Uterus (tissue), 2 donors: ENCODE measurements around the gene HTT.

Experiments used
- CTCF ChIP-seq, 4 experiments: fragments of 200-600 bp in 2 of 4; fragments of 450-650 bp in 2 of 4; sonication (generic) in 2 of 4; IDR thresholded peaks; one replicate each; pipeline ENCODE4 v1.5.1; 2016 to 2019; ENCODE audit warnings: antibody characterized with exemption in 4 of 4, mild to moderate bottlenecking in 2 of 4, moderate library complexity in 1 of 4
- POLR2A ChIP-seq, 2 donors: fragments of 450-650 bp; IDR thresholded peaks; one replicate each; pipeline ENCODE4 v1.6.1; 2016; ENCODE audit warnings: antibody characterized with exemption in 2 of 2, mild to moderate bottlenecking in 1 of 2, moderate library complexity in 1 of 2

DNA sequence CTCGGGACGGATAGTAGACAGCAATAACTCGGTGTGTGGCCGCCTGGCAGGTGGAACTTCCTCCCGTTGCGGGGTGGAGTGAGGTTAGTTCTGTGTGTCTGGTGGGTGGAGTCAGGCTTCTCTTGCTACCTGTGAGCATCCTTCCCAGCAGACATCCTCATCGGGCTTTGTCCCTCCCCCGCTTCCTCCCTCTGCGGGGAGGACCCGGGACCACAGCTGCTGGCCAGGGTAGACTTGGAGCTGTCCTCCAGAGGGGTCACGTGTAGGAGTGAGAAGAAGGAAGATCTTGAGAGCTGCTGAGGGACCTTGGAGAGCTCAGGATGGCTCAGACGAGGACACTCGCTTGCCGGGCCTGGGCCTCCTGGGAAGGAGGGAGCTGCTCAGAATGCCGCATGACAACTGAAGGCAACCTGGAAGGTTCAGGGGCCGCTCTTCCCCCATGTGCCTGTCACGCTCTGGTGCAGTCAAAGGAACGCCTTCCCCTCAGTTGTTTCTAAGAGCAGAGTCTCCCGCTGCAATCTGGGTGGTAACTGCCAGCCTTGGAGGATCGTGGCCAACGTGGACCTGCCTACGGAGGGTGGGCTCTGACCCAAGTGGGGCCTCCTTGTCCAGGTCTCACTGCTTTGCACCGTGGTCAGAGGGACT is 168.8 kb downstream of the HTT start:
- TF ChIP-seq CTCF (IDR thresholded peaks at IDR 0.05) (no peak), POLR2A (IDR thresholded peaks at IDR 0.05) (no peak)
